HG03521 (cell line): ENCODE results near the gene TRIM45.

Source experiments
- ATAC-seq: cut with Tn5 transposase; IDR thresholded peaks from one replicate; pipeline ENCODE4 v1.9.1; 2021; ENCODE audit warnings: mild to moderate bottlenecking, moderate library complexity; ENCODE audit not compliant: unreplicated experiment

The TRIM45 gene

DNA sequence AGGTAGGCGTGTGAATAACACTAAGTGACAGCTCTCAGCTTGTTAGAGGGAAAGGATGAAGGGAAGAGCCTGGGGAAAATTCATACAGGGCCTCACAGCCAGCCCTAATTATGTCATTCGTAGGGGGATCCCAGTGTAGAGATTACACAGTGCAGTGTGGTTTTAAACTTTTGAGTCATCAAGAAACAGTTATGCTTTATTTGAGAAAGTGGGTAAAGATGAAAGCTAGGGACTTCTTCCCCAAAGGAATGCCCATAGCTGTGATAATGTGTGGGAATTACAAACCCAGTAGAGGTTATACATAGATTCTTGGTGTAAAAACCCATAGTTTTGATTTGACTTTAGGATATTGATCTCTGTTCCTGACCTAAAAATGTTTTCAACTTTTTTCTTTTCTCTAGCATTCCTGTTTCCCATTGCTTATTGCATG, 59.5 kb downstream of the TRIM45 start:
- ATAC-seq: no peak
